Muscle layer of colon (tissue), 2 donors: ENCODE data around the gene TMCO4.
A peak's percentile ranks its signal among the peaks of the same experiment; 100 is the strongest.
"Not testable (repeated sequence)": the region's sequence is repeated elsewhere in the genome, so short reads cannot be mapped to it uniquely, and the experiment has no call there.

ENCODE experiments used
- H3K27ac ChIP-seq: one replicate; pipeline ENCODE4 v1.7.0; 2013; ENCODE audit warnings: low read depth, mild to moderate bottlenecking, low read length, moderate library complexity
- H3K27me3 ChIP-seq, 2 donors: one replicate each; pipeline ENCODE4 v1.7.0; 2013; ENCODE audit warnings: low read length in 2 of 2, mild to moderate bottlenecking in 2 of 2; ENCODE audit not compliant: insufficient read depth in 2 of 2, control insufficient read depth in 1 of 2
- H3K36me3 ChIP-seq: one replicate; pipeline ENCODE4 v1.7.0; 2013; ENCODE audit warnings: mild to moderate bottlenecking, low read length; ENCODE audit not compliant: insufficient read depth
- H3K4me1 ChIP-seq: one replicate; pipeline ENCODE4 v1.7.0; 2013; ENCODE audit warnings: mild to moderate bottlenecking, low read length; ENCODE audit not compliant: insufficient read depth
- H3K4me3 ChIP-seq, 2 donors: one replicate each; pipeline ENCODE4 v1.7.0; 2013; ENCODE audit warnings: low read length in 2 of 2, low read depth in 1 of 2, mild to moderate bottlenecking in 1 of 2, moderate library complexity in 1 of 2
- H3K9ac ChIP-seq: one replicate; pipeline ENCODE4 v1.7.0; 2013; ENCODE audit warnings: low read length
- H3K9me3 ChIP-seq: one replicate; pipeline ENCODE4 v1.7.0; 2013; ENCODE audit warnings: mild to moderate bottlenecking, low read length
- donor health status: abdominal sarcoma.
- donor health status: Adenocarcinoma of cecum.

TMCO4 gene

DNA sequence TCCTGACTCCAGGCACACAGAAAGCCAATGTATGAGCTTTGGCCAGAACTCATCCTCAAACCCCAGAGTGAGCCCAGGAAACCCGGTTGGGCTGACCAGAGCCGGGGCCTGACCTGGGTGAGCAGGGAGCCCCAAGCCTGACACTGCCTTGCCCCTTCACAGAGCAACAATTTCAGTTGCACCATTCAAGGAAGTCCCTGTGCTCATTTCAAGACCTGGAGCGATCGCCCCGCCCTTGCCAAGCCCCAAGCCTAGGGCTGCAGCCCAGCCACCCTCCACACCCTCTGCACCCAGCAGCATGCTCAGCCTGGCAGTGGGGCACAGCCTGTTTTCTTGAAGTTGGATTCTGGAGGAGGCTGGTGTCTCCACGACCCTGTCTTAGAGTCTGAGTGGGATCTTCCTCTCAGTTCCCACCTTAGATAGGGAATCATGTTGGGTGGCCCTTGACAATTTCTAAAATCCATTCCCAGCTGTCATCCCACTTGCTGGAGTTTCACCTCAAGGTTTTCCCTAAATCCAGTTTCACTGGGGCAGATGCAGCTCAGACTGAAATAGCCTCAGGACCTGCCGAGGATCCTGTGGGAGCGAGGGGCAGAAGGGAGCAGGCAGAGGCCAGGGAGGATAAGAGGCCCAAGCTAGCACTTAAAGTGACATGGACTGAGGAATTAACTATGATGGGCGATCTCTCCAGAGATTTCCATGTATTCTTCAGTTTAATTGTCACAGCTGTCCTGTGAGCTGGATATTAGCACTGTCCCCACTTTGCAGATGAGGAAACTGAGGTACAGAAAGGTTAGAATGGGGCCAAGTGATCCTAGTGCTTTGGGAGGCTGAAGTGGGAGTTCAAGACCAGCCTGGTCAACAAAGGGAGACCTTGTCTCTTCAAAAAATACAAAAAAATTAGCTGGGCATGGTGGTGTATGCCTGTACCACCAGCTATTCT lies 153.1 kb downstream of the TMCO4 start:
- Histone ChIP-seq H3K9ac (peak overlapping the region; percentile 94), H3K27me3 (no peaks in the 10 kb centered on the region), H3K9me3 (no peaks in the 10 kb centered on the region), H3K27ac (peak overlapping the region; percentile 95), H3K36me3 (no peaks in the 10 kb centered on the region), H3K4me1 (peaks cover 56% of the 10 kb centered on the region), H3K4me3 (peak overlapping the region; percentile 87 to 89)

DNA sequence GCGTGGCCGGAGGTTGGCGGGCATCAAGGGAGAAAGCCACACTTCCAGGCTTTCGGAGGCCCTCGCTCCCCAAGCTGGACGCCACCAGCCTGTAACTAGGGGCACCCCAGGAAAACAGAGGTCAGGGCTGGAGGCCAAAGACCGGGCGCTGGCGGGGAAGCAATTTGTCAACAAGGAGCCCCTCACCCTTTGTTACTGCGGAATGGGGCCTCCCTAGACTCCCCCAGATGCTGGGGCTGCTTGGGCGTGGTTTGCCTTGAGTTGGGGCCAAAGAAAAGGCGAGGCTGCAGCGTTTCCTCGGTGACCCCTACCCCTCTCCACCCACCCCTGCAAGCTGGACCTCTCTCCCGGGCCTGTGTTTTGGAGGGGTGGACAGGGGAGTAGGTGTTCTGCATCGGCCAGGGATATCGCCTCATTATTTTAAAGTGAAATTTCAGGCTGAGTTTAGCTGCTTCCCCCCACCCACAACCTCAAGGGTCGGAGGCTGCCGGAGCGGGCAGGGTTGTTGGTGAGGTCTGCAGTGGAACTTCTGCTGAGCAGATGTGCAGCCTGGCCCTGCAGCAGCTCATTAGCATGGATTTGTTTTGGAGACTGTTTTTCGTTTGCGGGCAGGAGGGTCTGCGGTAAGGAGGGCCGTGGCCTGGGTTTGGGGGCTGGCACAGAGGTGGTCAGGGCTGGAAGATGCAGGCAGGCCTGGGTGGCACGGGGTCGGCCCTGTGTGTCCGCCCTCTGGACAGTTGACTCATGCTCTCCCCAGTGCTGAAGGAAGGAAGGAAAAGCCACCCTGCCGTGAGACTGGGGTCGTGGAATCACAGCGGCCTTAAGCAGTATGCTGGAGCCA lies 154.1 kb downstream of the TMCO4 start:
- peak overlapping the region; percentile 87 to 89 for H3K4me3 ChIP-seq
- peaks cover 46% of the 10 kb centered on the region for H3K4me1 ChIP-seq
- H3K27me3 ChIP-seq, result no peaks in the 10 kb centered on the region
- H3K9ac ChIP-seq, result peak overlapping the region; percentile 94
- no peaks in the 10 kb centered on the region for H3K9me3 ChIP-seq
- H3K27ac ChIP-seq, result peak overlapping the region; percentile 95
- no peaks in the 10 kb centered on the region for H3K36me3 ChIP-seq

DNA sequence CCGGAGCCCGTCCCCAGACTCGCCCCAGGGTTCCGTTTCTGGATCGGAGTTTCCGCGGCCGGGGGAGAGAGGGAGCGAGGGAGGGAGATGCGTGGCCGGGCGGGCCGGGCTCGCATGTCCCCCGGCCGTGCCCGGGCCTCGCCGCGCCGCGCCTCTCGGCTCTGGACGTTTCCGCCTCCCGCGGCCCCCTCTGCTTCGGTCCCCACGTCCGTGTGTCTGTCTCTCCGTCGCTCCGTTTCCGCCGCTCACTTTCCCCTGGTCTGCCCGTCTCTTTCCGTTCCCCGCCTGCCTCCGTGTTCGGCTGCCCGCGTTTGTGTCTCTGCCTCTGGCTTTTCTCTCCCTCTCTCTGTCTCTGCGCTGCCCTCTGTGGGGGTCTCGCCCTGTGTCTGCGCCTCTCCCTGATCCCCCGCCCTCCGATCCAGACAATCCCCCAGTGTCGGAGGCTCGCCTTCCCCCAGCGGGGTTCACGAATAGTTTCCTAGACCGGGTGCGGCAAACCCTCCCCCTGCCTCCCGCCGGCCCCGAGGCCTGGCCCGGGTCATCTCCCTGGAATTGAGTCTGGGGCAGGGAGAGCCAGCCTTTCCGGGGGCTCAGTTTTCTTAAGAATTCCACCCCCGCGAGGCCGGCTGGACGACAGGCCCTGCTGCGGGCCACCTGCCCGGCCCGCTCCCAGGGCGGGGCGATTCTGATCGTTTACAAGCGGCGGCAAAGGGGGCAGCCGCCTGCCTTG lies 154.9 kb downstream of the TMCO4 start:
- Histone ChIP-seq H3K27me3 (no peaks in the 10 kb centered on the region), H3K27ac (peak overlapping the region; percentile 95), H3K4me3 (peak overlapping the region; percentile 87 to 89), H3K36me3 (no peaks in the 10 kb centered on the region), H3K9me3 (no peaks in the 10 kb centered on the region), H3K4me1 (peaks cover 39% of the 10 kb centered on the region), H3K9ac (peak overlapping the region; percentile 94)

GRCh38 chr1:19644395-19644680 lies 155.4 kb downstream of the TMCO4 start:
- Histone ChIP-seq H3K9me3 (no peaks in the 10 kb centered on the region), H3K9ac (no peak overlapping the region), H3K4me3 (peak overlapping the region in 1 of 2 donors; percentile 89), H3K27ac (peak overlapping the region; percentile 95), H3K4me1 (peaks cover 38% of the 10 kb centered on the region), H3K36me3 (no peaks in the 10 kb centered on the region), H3K27me3 (no peaks in the 10 kb centered on the region)

- Histone ChIP-seq H3K9ac (peak within 1 kb of the TSS; percentile 94), H3K27me3 (no peaks in the 10 kb centered on the region), H3K4me1 (peaks cover 38% of the 10 kb centered on the region), H3K4me3 (peak within 1 kb of the TSS; percentile 87 to 89), H3K27ac (peak within 1 kb of the TSS; percentile 95), H3K36me3 (no peaks in the 10 kb centered on the region), H3K9me3 (no peaks in the 10 kb centered on the region)
Measured at GRCh38 chr1:19643602-19644394, 155.9 kb downstream of the TMCO4 start, which contains the start of gene NBL1. TSS of gene NBL1 (plus strand) at chr1:19644311. CDS start at chr1:19655031, 10,720 bp downstream.

DNA sequence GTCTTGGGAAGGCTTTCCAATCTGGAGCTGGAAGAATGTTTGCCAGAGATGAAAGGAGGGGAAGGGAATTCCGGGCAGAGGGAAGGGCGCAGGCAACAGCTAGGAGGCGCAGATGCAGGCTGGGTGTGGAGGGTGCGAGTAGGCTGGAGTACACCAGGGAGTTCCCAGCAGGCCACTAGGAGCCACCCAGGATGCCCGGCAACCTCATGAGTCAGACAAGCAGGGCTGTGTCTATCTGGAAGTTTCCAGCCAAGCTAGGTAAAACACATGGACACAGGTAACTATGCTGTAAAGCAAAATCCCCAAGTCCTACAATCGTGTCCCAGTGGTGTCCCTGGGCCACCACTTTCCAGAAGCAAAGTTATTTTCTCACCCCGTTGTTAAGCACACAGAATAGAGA lies 156.6 kb downstream of the TMCO4 start:
- peak overlapping the region; percentile 74 for H3K9ac ChIP-seq
- no peaks in the 10 kb centered on the region for H3K9me3 ChIP-seq
- H3K4me3 ChIP-seq, result peak overlapping the region; percentile 14 to 65
- peak overlapping the region; percentile 70 for H3K27ac ChIP-seq
- H3K27me3 ChIP-seq, result no peaks in the 10 kb centered on the region
- H3K36me3 ChIP-seq, result no peaks in the 10 kb centered on the region
- H3K4me1 ChIP-seq, result peaks cover 36% of the 10 kb centered on the region

- Histone ChIP-seq H3K4me3 (no peak overlapping the region), H3K4me1 (peaks cover 11% of the 10 kb centered on the region), H3K36me3 (no peaks in the 10 kb centered on the region), H3K27me3 (no peaks in the 10 kb centered on the region), H3K9ac (no peak overlapping the region), H3K9me3 (no peaks in the 10 kb centered on the region), H3K27ac (no peak overlapping the region)
Measured at GRCh38 chr1:19640363-19641316, 159.1 kb downstream of the TMCO4 start.

- Histone ChIP-seq H3K27ac (no peak overlapping the region), H3K4me3 (no peak overlapping the region), H3K9me3 (no peaks in the 10 kb centered on the region), H3K9ac (no peak overlapping the region), H3K36me3 (no peaks in the 10 kb centered on the region), H3K27me3 (no peaks in the 10 kb centered on the region), H3K4me1 (peaks cover 10% of the 10 kb centered on the region)
Measured at GRCh38 chr1:19639999-19640362, 159.7 kb downstream of the TMCO4 start.

GRCh38 chr1:19639228-19639627 lies 160.5 kb downstream of the TMCO4 start:
- not testable (repeated sequence) for H3K9me3 ChIP-seq, H3K36me3 ChIP-seq, H3K27ac ChIP-seq, H3K4me3 ChIP-seq, H3K9ac ChIP-seq, H3K27me3 ChIP-seq
- H3K4me1 ChIP-seq, result peaks cover 10% of the 10 kb centered on the region

DNA sequence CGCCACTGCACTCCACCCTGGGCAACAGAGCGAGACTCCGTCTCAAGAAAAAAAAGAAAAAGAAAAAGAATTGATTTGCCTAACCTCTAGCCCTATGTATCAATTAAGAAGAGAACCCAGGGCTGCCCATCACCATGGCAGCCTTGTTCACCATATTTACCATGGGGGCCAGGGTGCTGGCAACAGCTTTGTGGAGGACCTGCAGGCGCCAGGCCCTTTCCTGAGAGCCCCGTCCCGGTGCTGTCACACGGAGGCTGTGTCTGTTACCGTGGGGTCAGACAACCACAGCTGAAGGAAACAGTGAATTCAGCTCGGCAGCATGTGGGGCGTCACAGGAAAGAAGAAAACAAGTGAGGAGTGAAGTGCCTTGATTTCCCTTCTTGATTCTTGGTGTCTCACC lies 162.1 kb downstream of the TMCO4 start:
- Histone ChIP-seq H3K36me3 (no peaks in the 10 kb centered on the region), H3K9ac (no peak overlapping the region), H3K9me3 (no peaks in the 10 kb centered on the region), H3K4me3 (no peak overlapping the region), H3K27me3 (no peaks in the 10 kb centered on the region), H3K27ac (no peak overlapping the region), H3K4me1 (no peaks in the 10 kb centered on the region)
